ENCODE measurements around the gene ZNF76.

Gene ZNF76

GRCh38 chr6:35273822-35274559 is 14.5 kb downstream of the ZNF76 start:
- DNase-seq: no peak

- DNase-seq: no peak
Observed at GRCh38 chr6:35275744-35276260, 16.3 kb downstream of the ZNF76 start.

- DNase-seq: no peak
Observed at GRCh38 chr6:35278708-35279107, 19.2 kb downstream of the ZNF76 start.

GRCh38 chr6:35280903-35281302 is 21.4 kb downstream of the ZNF76 start:
- DNase-seq: no peak

- no peak for DNase-seq
Observed at GRCh38 chr6:35282472-35282871, 22.9 kb downstream of the ZNF76 start.

- DNase-seq: no peak
Observed at GRCh38 chr6:35283361-35283760, 23.8 kb downstream of the ZNF76 start.

GRCh38 chr6:35287671-35288396 is 28.3 kb downstream of the ZNF76 start:
- no peak for DNase-seq

- DNase-seq: no peak
Observed at GRCh38 chr6:35288834-35289233, 29.3 kb downstream of the ZNF76 start.

- no peak for DNase-seq
Observed at GRCh38 chr6:35291491-35291890, 32.0 kb downstream of the ZNF76 start.

- DNase-seq: no peak
Observed at GRCh38 chr6:35292494-35292893, 33.0 kb downstream of the ZNF76 start.

- no peak for DNase-seq
Observed at GRCh38 chr6:35293681-35294080, 34.1 kb downstream of the ZNF76 start.

- no peak for DNase-seq
Observed at GRCh38 chr6:35294308-35294945, 34.9 kb downstream of the ZNF76 start.

- DNase-seq: no peak
Observed at GRCh38 chr6:35295036-35295435, 35.5 kb downstream of the ZNF76 start.

GRCh38 chr6:35295521-35296315 is 36.2 kb downstream of the ZNF76 start:
- DNase-seq: no peak

- no peak for DNase-seq
Observed at GRCh38 chr6:35296931-35297600, 37.5 kb downstream of the ZNF76 start.

- peak; percentile 86 for DNase-seq
Observed at GRCh38 chr6:35297601-35298481, 38.3 kb downstream of the ZNF76 start, which contains the start of gene DEF6. Gene DEF6 (plus strand): TSS chr6:35297818. CDS start chr6:35297857, 39 bp downstream.

GRCh38 chr6:35298625-35299140 is 39.1 kb downstream of the ZNF76 start:
- DNase-seq: no peak

- DNase-seq: no peak
Observed at GRCh38 chr6:35299674-35300073, 40.1 kb downstream of the ZNF76 start.

GRCh38 chr6:35300848-35301247 is 41.3 kb downstream of the ZNF76 start:
- DNase-seq: no peak

- DNase-seq: no peak
Observed at GRCh38 chr6:35302604-35303241, 43.2 kb downstream of the ZNF76 start.
